Activated CD4-positive, alpha-beta T cell treated with anti-CD3 and anti-CD28 coated beads, Interleukin-2, amount 50 U/mL, for 48 hours (primary cell): ENCODE data around the gene SGPL1.

Experiments
- DNase-seq, 2 experiments: peaks; one replicate each; pipeline ENCODE4 v3.0.0-alpha.2; 2020

The SGPL1 gene

DNA sequence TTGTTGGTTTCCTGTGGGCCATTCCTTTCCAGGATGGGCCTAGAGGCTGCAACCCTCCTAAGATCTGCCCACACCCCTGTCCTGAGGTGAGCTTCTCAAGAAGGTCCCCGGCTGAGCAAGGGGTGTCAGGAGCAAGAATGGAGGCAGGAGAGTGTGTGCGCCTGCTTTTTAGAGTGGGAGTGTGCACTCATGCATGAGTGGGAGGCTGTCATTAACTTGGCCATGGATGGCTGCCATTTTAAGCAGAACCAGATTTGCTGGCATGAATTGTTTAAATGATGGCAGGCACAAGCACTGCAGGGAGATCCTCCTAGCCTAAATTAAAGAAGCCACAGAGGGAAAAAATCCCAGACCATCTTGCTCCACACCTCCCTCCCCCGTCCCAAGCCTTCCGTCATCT lies 2.9 kb upstream of the SGPL1 start:
- no peak for DNase-seq

DNA sequence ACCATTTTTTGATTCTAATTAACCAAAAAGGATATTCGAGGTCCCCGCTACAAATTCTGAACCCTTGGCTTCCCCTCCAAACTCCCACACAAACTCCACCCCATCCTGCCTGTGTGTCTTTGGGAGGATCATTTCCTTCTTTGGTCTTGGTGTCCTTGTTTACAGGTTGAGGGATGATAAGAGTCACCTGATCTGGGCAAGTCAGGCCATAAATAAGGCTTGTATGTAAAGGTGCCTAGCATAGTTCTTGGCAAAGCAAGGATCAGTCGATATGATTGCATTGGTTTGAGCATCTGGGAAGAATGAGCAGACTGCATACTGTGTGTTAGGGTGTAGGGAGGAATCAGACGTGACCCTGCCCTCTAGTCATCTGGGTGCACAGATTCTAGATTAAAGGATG lies 1.6 kb upstream of the SGPL1 start:
- no peak for DNase-seq

DNA sequence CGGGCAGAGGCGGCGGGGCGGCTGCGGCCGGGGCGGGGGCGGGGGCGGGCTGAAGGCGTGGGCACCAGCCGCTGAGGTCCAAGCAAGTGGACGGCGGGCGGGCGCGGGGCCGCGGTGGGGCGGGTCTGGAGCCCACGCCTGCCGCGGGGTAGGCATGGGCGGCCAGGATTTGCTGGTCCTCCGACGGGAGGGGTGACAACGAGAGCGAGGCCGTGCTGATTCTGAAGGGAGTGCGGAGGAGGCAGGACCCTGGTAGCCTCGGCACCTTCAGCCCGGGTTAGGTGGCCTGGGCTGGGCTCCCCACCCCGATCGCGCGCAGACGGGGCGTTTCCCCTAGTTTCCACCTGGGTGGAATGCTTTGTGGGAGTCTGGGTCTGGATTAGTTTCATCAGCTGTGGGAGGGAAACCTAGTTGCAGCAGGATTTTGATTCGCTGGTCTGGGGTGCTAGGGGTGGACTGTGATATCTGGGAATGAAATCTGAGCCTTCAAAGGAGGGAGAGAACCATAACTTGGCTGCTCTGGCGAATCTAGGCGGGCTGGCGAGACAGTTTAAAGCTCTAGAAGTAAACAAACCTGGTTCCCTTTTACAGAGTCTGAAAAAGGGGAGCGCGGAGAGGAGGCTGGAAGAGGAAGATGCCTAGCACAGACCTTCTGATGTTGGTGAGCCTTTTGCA lies 609 bp downstream of the SGPL1 start:
- peak; percentile 49 to 62 for DNase-seq

DNA sequence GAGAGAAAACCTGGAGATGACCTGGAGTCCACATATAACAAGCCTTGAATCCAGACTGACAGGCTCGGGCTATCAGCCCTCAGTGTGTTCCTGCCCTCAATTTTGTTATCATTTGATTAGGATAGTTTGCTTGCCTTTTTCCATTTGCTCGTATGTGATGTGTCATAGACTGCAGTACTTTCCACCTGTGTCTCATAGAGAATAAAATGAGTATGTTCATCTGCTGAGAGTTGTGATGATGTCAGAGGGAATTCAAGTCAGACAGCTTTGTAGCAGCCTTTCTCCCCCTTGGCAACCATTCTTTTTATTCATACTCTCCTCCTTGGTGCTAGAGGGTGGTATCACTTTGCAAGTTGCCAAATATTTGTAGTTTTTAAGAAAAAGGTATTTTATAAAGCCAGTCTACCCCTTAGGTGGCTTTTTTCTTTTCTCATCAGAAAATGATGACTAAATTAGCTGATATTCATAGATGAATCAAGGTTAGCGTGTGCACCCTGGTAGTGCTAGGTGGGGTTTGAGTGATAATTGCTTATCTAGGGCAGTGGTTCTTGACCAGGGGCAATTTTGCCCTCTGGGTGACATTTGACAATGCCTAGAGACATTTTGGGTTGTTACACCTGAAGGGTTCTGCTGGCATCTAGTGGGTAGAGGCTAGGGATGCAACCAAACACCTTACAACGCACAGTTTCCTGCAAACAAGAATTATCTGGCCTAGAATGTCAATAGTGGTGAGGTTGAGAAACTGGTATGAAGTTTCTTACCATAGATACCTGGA lies 5.4 kb downstream of the SGPL1 start:
- DNase-seq = peak in 1 of 2 experiments; percentile 26

DNA sequence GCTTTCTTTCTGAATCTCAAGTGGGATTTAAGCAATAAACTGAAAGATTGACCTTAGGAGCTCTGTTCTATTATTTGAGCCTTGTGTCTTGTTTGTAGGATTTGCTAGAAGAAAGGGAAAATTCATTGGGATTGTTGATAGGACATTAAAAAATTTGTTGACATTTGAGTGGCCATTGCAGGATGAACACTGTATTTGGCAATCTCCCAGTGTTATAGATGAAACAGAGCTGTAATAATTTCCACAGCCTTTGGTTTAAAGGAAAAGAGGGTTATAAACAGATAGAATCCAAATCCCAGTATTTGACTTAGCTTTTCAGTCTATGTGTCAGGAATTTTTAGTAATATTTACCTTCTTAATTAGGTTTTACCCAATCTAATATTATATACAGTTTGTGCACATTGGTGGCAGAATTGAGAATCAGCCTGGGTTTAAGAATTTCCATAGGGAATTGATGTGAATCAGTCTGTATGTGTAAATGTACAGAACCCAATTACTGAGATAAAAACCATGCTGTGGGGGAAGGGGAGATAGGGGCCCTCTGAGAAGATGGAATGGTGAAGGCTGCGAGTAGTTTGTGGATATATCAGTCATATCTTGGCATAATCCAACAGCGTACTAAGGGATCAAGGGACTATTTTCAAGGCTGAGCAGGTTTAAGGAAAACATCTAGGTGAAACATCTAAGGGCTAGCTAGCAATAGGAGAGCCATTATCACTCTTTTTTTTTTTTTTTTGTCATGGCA lies 6.5 kb downstream of the SGPL1 start:
- DNase-seq = no peak

DNA sequence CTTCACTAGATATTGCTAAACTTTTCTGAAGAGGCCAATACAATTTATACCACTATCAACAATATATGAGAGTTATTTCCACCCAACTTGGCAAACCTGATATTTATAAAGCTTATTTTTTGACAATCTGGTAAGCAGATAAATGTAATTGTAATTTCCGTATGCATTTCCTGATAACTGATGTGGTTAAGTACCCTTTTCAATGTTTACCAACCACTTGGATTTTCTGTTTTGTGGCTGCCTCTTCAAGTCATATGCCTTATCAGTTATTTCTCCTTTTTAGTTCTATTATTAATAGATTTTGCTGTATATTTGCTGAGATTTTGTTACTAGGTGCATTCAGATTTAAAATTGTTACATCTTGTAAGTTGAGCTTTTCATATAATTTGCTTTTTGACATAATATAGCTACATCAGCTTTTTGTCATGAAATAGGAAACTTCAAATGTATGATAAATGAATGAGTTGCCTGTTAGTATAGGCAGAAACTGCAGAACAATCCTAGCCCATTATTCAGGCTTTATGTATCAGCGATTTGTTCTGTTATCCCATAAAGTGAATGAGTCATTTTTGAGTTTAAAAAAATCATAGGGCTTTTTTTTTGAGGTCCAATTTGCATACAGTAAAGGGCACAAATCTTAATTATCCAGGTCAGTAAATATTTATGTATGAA lies 11.5 kb downstream of the SGPL1 start:
- no peak for DNase-seq

DNA sequence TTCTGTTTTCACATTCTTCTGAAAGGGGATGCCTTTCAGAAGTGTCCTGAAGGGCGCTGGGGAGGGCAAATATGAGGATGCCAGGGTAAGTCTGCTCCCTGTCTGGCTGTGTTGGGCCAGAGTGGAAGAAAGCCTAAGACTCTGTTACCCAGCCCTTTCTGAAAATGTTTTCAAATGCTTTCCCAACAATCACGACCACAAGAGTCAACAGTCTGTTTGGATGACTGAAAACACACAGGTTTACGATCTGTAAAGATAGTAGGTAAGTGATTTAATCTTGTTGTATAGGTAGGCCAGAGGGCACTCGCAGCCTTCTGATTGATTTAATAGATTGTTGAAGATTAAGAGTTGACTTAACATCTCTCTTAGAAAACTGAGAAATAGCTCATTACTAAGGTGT lies 13.2 kb downstream of the SGPL1 start:
- DNase-seq = no peak

DNA sequence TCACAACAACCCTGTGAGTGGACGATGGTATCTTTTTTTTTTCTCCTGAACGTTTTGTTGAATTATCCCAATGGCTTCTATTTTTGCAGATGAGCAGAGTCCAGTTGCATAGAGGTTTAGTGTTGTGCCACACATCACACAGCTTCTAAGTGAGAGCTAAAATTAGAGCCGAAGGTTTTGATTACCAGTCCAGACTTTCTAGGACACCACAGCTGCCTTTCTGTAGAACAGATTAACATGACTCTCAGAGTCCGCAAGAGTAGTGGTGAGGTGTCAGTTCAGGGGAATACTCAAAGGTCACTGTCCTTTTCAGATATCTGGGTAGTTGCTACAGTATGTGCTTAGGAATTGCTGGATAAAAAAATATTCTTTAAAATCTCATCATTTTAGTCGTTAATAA lies 13.8 kb downstream of the SGPL1 start:
- DNase-seq = no peak

DNA sequence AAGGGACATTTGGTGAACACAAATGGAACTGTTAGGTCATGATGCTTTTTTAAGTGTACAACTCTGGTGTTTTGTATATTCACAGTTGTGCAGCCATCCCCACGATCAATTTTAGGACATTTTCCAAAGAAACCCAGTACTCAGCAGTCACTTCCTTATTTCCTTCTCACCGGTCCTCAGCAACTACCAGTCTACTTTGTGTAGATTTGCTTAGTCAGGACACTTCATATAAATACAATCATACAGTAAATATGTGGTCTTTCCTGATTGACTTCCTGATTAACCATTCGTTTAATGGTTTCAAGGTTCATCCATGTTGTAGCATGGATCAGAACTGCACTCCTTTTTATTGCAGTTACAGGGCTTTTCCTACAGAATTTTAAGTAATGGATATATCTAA lies 14.4 kb downstream of the SGPL1 start:
- no peak for DNase-seq

DNA sequence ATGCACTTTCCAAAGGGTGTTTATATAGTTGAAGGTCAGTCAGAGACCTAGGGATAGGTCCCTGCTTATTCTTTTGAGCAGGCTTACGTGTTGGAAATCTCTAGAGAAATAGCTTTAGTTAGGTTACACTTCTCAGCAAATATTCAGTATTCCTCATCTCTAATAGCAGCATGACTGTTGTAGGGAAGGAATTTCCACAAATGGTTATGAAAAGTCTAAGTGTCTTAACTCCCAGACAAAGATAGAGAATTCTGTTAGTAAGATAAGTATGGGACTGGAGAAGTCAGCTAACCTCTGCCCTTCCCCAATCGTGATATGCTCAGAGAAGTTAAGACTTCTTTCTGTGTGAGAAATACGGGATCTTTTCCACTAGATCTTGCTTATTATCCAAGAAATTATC lies 16.5 kb downstream of the SGPL1 start:
- no peak for DNase-seq

DNA sequence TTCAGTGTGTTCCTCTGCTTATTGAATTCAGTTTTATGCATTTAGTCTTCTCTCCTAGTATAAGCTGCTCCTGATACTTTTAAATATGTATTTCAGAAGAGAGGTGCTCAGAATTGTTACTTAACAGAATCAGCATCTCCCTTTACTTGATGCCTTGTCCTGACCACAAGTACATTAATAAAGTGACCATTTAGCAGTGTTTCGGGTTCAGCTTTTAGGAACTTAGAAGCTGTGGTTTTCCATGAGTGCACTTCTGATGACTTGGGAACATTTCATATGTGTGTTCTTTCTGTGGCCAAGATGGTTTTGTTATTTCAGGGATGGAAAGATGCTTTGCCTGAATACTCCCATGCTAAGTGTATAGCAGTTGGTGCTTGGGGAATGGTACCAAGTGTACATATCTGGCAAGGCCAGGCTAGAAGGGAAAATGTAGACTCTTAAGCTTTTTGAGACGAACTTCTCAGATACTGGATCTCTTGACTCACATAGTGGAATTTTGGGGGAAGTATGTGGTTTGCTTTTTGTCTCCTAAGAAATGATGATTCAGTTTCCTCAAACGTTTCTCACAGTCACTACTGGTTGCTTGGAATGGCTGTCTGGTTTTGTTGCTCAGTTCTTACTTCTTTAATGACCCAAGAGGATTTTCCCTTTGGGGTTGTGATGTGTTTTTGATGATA lies 17.2 kb downstream of the SGPL1 start:
- DNase-seq = no peak

DNA sequence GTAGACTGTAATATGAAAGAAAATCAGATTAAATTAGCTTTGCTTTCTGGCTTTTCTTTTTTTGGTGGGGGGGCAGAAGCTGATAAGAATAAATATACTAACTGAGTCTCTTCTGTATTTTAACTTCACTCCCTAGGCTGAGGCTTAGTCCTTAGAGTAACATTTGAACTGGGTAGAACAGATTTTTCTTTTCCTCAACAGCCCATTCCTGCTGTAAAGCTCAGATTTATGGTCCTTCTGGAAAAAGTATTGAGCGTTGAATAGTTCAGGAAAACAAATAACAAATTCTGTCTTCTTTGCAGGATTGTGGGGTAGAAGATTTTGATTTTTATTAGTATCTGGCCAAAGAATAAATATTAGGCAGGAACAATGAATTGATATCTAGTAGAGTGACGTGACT lies 17.9 kb downstream of the SGPL1 start:
- DNase-seq = no peak

DNA sequence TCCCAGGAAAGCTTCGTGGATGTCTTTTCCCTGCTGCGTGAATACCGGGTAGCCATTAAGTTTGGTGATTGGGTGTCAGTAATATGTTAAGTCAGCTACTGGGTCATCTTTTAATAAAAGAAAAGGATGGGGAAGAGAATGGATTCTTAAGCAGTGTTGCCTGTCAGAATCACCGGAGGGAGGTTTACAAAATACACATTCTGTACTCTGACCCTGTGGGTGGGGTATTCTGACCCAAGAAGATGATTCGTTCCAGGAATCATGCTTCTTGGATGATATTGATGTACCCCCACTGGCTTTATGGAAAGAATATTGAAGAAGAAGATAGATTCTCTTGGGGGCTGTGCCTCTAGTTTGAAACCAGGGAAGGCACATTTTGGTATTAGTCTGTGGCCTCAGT lies 18.3 kb downstream of the SGPL1 start:
- no peak for DNase-seq

DNA sequence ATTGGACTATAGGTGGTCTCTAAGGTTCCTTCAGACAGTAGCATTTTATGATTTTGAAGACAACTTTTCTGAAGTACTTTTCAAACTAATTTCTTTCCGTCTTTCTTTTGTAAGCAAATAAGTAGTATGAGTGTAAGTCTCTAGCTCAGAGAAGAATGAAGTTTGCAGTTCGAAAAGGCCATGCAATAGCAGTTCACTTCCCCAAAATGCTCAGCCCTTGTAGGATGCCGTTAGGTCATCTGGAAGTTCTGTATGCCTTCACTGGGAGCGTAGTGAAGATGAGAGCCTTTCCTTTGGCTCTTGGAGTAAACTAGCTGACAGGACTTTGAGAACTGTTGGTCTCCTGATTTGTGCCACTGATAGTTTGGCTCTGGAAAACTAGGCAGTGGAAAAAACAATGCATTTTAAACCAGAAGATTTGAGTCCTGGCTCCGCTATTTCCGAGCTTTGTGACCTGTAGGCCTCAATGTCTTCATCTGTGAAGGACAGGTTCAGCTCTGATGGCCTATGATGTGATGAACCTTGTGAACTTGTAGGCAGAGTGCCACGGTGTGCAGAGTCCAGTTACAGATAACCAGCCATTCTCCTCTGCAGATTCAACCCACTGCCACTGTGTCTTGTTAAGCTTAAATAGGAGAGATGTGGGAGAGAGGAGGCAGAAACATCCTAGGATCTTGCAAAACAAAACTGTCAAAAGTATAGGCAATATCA lies 18.8 kb downstream of the SGPL1 start:
- no peak for DNase-seq

DNA sequence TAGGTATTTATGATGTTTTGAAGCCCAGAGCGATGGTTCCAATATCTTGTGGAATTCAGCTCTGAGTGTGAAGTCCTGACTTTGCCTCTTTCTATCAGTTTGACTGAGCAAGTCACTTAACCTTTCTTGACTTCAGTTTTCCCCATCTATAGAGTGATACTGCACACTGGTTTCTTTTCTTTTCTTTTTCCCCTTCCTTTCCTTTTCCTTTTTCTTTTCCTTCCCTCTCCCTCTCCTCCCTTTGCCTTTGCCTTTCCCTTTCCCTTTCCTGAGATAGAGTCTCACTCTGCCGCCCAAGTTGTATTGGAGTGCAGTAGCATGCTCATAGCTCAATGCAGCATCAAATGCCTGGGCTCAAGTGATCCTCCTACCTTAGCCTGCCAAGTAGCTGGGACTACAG lies 20.6 kb downstream of the SGPL1 start:
- no peak for DNase-seq

DNA sequence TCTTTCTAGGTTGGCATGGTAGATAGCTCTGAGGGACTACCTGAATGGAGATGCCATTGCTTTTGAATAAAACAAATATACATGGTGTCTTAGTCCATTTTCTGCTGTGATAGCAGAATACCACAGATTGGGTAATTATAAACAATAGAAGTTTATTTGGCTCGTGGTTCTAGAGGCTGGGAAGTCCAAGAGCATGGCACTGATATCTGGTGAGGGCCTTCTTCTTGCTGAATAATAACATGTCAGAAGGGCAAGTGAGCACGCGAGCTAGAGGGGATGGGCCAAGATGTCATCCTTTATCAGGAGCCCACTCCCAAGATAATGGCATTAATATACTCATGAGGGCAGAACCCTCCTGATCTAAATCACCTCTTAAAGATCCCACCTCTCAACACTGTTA lies 21.9 kb downstream of the SGPL1 start:
- DNase-seq = no peak

DNA sequence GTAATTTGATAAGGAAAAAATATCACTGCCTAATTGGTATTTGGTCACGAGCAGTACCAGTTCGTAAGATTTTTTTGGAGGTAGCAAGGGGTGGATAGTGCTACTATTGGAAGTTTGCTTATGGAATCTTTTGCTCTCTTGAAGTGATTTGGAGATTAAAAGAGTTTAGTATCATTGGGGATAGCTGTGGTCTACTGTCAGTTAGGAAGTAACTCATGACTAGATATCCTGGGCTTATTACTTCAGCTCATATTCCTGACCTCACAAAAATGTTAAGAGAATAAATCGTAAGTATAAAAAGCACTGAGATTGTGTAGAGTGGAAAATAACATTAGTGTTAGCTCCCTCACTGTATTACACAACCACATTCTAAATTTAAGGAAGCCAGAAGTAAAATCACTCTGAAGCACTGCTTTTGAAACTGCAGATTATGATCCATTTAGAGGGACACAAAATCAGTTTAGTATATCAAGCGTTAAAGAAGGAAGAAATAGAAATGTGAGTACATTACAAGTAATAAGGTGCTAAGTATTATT lies 22.6 kb downstream of the SGPL1 start:
- DNase-seq = no peak

DNA sequence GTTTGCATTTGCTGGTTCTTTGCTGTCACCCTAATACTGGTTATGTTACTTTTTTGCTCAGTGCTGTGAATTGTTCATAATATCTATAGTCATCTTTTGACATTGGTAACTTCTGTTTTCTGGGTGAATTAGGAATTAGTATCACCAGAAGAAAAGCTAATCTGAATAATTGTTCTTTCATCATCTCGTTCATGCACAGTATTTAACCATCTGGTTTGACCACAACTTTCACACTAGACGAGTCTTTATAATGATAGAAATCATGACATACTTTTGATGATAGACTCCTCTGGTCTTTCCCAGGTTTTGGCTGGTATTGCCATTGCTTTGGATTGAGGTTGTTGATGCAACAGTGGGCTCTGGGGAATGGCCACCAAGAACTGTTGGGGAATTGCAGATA lies 25.1 kb downstream of the SGPL1 start:
- no peak for DNase-seq

DNA sequence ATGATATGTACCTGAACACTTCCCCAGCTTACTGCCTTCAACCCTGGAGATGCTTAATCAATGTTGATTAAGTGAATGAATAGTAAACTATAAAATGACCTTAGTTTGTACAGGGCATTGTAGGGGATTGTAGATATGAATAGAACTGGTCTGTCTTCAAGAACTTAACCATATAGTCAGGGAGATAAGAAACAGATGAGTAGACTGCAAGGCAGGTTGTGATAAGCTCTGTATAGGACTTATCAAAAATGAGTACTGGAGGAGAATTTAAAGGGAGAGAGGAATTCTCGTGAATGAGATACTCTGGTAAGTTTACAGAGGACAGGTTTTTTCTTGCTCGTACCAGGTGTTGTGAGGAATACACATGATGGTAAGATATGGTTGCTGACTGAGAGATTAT lies 27.6 kb downstream of the SGPL1 start:
- DNase-seq = no peak

DNA sequence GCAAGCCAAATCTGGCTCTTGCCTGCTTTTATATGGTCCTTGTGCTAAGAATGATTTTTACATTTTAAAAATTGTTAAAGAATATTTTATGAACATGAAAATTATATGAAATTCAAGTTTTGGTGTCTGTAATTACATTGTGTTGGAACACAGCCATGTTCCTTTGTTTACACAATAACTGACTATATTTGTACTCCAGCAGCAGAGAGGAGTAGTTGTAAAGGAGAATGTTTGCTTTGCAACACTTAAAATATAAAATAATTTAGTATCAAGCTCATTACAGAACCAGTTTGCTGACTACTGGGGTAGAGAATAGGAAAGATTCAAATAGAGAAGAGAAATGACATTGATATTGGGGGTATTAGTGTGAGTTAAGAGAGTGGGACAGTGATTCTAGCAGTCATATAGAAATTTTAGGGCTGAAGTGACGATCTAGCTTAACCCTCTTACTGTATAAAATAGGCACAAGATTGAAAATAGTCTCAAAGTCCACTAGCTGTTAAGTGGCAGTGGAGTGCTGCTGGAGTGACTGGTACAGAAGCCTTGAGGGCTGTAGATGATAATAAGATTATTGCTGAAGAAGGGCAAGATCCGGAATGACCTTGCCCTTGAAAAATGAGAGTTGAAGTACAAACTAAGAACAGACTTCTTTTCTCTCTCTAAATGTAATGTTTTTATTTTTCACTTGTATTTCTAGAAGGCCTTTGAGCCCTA lies 28.2 kb downstream of the SGPL1 start:
- DNase-seq = no peak

DNA sequence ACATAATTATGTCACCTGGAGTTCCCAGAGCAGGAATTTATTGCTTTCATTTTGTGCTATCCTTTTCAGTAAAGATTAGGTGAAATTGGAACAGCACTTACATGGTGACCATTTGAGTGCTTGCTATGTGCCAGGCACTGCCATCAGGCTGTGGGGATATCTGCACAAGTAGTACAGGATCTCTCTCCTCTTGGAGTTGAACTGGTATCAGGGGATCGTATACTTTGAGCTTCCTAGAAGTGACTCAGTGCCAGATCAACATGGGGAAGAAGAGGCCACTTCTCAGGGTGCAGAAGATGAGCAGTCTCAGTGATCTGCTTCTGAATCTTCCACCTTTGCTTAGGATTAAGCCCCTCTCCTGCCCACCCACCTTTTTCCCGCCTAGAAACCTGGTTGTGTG lies 29.5 kb downstream of the SGPL1 start:
- DNase-seq = no peak
